ENCODE measurements around the gene PTPDC1.

- TF ChIP-seq, protein P1, sequence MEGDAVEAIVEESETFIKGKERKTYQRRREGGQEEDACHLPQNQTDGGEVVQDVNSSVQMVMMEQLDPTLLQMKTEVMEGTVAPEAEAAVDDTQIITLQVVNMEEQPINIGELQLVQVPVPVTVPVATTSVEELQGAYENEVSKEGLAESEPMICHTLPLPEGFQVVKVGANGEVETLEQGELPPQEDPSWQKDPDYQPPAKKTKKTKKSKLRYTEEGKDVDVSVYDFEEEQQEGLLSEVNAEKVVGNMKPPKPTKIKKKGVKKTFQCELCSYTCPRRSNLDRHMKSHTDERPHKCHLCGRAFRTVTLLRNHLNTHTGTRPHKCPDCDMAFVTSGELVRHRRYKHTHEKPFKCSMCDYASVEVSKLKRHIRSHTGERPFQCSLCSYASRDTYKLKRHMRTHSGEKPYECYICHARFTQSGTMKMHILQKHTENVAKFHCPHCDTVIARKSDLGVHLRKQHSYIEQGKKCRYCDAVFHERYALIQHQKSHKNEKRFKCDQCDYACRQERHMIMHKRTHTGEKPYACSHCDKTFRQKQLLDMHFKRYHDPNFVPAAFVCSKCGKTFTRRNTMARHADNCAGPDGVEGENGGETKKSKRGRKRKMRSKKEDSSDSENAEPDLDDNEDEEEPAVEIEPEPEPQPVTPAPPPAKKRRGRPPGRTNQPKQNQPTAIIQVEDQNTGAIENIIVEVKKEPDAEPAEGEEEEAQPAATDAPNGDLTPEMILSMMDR (IDR thresholded peaks at IDR 0.05): no peak
- TF ChIP-seq EP300 (IDR thresholded peaks at IDR 0.05) (no peak), POLR2A (IDR thresholded peaks at IDR 0.05) (no peak), POLR2AphosphoS5 (IDR thresholded peaks at IDR 0.05) (no peak)
Measured at GRCh38 chr9:94079236-94079635, 5.0 kb upstream of the PTPDC1 start.
